ENCODE data around the gene FSTL3.

Gene FSTL3

DNA sequence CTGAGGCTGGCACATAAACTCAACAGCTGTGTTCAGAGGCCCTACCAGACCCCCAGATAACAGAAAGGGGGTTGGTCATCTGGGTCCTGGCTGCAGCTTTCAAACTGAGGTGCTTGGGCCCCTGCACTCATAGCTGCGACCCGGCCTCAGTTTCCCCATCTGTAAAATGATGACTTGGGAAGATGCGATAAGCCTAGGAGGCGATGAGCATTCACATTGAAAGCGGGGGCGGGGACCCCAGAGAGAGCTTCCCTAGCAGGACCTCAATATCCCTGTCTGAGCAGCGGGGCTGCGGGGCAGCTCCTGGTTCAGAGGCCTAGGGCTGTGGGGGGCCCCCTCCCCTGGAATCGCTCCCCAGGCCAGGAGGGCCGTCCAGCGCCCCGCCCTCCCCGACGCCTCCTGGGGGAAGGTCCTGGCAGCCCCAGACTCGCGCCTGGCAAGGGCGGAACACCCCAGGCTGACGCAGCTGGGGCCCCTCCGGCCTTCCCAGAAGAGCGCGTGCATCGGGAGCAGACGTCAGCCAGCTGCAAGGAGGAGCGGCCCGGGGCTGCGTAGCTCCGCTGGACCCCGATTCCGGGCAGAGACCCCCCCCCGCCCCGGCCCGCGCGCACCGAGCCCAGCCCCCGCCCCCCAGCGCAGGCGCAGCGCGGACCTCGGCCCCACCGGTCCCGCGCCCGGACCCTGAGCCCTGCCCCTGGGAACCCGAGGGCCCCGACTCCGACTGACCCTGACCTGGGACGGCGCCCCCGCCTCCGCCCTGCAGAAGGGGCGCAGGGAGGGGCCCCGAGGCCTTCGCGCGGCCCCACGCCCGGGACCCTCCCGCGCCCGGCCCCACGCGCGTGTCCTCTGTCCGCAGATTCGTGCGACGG, 3.5 kb downstream of the FSTL3 start:
- TF ChIP-seq, protein P1, sequence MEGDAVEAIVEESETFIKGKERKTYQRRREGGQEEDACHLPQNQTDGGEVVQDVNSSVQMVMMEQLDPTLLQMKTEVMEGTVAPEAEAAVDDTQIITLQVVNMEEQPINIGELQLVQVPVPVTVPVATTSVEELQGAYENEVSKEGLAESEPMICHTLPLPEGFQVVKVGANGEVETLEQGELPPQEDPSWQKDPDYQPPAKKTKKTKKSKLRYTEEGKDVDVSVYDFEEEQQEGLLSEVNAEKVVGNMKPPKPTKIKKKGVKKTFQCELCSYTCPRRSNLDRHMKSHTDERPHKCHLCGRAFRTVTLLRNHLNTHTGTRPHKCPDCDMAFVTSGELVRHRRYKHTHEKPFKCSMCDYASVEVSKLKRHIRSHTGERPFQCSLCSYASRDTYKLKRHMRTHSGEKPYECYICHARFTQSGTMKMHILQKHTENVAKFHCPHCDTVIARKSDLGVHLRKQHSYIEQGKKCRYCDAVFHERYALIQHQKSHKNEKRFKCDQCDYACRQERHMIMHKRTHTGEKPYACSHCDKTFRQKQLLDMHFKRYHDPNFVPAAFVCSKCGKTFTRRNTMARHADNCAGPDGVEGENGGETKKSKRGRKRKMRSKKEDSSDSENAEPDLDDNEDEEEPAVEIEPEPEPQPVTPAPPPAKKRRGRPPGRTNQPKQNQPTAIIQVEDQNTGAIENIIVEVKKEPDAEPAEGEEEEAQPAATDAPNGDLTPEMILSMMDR (IDR thresholded peaks at IDR 0.05; ENCODE audit: control extremely low read depth, extremely low read depth, low read depth, missing control alignments), result no peak
- CTCF ChIA-PET, result interaction anchor here (0.8 to 2.9 kb wide), 8 partner anchors 10 to 173 kb away, joined by 3 to 17 read pairs (median 3); partner anchors contain the start of gene RNF126
- no peak for DNase-seq (ENCODE audit: extremely low spot score)
- POLR2A ChIA-PET, result interaction anchor here (1.2 kb wide), 1 partner anchor 46 kb away, joined by 3 read pairs; no protein-coding TSS in a partner anchor

DNA sequence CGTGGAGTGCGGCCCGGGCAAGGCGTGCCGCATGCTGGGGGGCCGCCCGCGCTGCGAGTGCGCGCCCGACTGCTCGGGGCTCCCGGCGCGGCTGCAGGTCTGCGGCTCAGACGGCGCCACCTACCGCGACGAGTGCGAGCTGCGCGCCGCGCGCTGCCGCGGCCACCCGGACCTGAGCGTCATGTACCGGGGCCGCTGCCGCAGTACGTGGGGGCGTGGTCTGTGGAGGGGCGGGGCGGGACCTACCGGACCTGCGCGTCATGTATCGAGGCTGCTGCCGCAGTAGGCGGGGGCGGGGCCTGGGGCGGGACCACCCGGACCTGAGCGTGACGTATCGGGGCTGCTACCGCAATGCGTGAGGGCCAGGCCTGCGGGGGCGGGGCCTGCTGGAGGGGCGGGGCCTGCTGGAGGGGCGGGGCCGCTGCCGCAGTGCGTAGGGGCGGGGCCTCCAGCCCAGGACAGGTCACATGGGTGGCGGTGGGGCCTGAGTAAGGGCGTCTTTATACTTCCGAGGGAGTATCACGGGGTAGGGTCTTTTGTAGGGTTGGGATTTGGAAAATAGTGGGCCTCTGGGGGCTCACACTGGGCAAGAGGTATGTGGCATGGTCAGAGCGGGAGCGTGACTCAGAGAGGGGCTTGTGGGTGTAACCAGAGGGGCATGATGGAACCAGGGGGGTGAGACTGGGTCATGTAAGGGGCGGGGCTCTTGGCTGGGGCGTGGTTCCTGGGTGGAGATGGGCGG, 4.3 kb downstream of the FSTL3 start:
- CTCF ChIA-PET, result interaction anchor here (0.8 to 2.9 kb wide), 7 partner anchors 10 to 243 kb away, joined by 3 to 17 read pairs (median 3); no protein-coding TSS in a partner anchor
- TF ChIP-seq, protein P1 (IDR thresholded peaks at IDR 0.05; ENCODE audit: control extremely low read depth, extremely low read depth, low read depth, missing control alignments), result peak; percentile 73
- DNase-seq (ENCODE audit: extremely low spot score), result peak; percentile 99
- POLR2A ChIA-PET, result interaction anchor here (0.6 to 1.2 kb wide), 3 partner anchors 47 to 1795 kb away, joined by 3 to 5 read pairs (median 3); partner anchors contain the start of gene GADD45B

DNA sequence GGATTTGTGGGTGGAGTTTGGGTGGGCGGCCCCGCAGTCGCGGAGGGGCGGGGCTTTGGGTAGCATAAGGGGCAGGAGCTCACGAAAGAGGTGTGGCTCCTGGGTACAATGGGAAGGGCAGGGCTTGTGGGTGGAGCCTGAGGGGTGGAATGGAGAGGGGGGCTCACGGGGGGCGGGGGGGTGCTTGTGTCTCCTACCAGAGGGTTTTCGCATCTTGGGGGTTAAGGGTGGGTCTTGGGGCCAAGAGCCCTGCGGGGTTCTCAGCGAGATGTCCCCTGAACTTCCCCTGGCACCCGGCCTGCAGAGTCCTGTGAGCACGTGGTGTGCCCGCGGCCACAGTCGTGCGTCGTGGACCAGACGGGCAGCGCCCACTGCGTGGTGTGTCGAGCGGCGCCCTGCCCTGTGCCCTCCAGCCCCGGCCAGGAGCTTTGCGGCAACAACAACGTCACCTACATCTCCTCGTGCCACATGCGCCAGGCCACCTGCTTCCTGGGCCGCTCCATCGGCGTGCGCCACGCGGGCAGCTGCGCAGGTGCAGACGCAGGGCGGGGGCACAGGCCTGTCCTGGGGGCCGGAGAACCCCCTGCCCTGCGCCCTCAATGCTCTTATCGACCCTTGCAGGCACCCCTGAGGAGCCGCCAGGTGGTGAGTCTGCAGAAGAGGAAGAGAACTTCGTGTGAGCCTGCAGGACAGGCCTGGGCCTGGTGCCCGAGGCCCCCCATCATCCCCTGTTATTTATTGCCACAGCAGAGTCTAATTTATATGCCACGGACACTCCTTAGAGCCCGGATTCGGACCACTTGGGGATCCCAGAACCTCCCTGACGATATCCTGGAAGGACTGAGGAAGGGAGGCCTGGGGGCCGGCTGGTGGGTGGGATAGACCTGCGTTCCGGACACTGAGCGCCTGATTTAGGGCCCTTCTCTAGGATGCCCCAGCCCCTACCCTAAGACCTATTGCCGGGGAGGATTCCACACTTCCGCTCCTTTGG, 5.1 kb downstream of the FSTL3 start:
- TF ChIP-seq, protein P1 (IDR thresholded peaks at IDR 0.05; ENCODE audit: control extremely low read depth, extremely low read depth, low read depth, missing control alignments), result no peak
- DNase-seq (ENCODE audit: extremely low spot score), result peak; percentile 94
- CTCF ChIA-PET, result interaction anchor here (0.6 to 2.9 kb wide), 4 partner anchors 11 to 242 kb away, joined by 3 to 17 read pairs (median 4); no protein-coding TSS in a partner anchor
- POLR2A ChIA-PET, result interaction anchor here (0.6 kb wide), 2 partner anchors 99 to 1794 kb away, joined by 3 to 5 read pairs; partner anchors contain the start of gene GADD45B

DNA sequence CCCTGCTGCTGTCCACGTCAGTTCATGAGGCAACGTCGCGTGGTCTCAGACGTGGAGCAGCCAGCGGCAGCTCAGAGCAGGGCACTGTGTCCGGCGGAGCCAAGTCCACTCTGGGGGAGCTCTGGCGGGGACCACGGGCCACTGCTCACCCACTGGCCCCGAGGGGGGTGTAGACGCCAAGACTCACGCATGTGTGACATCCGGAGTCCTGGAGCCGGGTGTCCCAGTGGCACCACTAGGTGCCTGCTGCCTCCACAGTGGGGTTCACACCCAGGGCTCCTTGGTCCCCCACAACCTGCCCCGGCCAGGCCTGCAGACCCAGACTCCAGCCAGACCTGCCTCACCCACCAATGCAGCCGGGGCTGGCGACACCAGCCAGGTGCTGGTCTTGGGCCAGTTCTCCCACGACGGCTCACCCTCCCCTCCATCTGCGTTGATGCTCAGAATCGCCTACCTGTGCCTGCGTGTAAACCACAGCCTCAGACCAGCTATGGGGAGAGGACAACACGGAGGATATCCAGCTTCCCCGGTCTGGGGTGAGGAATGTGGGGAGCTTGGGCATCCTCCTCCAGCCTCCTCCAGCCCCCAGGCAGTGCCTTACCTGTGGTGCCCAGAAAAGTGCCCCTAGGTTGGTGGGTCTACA, 6.6 kb downstream of the FSTL3 start:
- ChIA-PET POLR2A (no interaction called here), CTCF (no interaction called here)
- TF ChIP-seq, protein P1 (IDR thresholded peaks at IDR 0.05; ENCODE audit: control extremely low read depth, extremely low read depth, low read depth, missing control alignments), result no peak
- no peak for DNase-seq (ENCODE audit: extremely low spot score)

DNA sequence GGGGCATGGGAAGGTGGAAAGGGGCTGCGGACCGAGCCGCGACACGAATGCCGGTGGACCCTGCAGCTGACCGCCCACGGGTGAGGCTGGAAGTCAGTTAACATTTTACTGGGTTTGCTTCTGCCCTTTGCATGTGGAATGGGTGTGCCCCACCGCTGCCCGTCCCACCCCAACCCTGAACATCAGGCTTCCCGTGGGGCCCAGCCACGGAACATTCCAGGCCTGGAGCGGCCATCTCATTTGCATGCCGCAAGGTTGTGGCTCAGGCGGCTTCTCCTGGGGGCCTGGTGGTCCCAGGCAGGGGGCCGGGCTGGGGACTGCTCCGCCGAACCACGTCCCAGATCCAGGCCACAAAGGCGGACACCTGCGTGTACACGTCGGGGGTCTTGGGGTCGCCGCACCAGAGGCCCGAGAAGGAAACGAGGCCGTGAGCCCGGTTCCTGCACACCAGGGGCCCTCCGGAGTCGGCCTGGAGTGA, 9.3 kb downstream of the FSTL3 start:
- POLR2A ChIA-PET, result no interaction called here
- DNase-seq (ENCODE audit: extremely low spot score), result no peak
- CTCF ChIA-PET, result no interaction called here
- TF ChIP-seq, protein P1 (IDR thresholded peaks at IDR 0.05; ENCODE audit: control extremely low read depth, extremely low read depth, low read depth, missing control alignments), result no peak
